Fibroblast of mammary gland (primary cell): ENCODE data around the gene MPP2.
"Not testable (repeated sequence)": the region's sequence is repeated elsewhere in the genome, so short reads cannot be mapped to it uniquely, and the experiment has no call there.

Source experiments
- DNase-seq: peaks from one replicate; pipeline ENCODE4 v3.0.0-alpha.2; 2010; ENCODE audit warnings: low read depth
- H3K4me3 ChIP-seq: 2 replicates; pipeline ENCODE4 v1.5.1; 2011; ENCODE audit warnings: low read depth, mild to moderate bottlenecking, low read length, moderate library complexity; ENCODE audit not compliant: control insufficient read depth
- TF ChIP-seq, protein P1 (sequence below): conservative IDR thresholded peaks from 2 replicates; pipeline ENCODE4 v1.5.1; 2011; ENCODE audit warnings: low read depth, low read length, inconsistent platforms; ENCODE audit not compliant: control insufficient read depth, insufficient read depth

The MPP2 gene

DNA sequence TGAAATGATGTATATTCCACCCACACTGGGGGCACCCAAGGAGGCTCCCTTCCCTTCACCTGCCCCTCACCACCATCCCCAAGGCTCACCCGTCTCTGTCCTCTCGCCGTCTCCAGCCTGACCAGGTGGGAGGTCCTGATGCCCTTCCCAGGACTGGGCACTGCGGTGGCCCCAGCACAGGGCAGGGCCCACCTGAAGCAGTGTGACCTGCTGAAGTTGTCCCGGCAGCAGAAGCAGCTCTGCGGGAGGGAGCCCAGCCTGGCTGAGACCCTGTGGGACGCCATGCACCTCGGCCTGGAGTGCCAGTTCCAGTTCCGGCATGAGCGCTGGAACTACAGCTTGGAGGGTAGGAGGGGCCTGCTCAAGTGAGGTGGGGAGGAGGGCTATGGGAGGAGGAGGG is 25.0 kb upstream of the MPP2 start:
- H3K4me3 ChIP-seq: no peak overlapping the region
- no peak for DNase-seq
- TF ChIP-seq, protein P1, sequence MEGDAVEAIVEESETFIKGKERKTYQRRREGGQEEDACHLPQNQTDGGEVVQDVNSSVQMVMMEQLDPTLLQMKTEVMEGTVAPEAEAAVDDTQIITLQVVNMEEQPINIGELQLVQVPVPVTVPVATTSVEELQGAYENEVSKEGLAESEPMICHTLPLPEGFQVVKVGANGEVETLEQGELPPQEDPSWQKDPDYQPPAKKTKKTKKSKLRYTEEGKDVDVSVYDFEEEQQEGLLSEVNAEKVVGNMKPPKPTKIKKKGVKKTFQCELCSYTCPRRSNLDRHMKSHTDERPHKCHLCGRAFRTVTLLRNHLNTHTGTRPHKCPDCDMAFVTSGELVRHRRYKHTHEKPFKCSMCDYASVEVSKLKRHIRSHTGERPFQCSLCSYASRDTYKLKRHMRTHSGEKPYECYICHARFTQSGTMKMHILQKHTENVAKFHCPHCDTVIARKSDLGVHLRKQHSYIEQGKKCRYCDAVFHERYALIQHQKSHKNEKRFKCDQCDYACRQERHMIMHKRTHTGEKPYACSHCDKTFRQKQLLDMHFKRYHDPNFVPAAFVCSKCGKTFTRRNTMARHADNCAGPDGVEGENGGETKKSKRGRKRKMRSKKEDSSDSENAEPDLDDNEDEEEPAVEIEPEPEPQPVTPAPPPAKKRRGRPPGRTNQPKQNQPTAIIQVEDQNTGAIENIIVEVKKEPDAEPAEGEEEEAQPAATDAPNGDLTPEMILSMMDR: no peak

DNA sequence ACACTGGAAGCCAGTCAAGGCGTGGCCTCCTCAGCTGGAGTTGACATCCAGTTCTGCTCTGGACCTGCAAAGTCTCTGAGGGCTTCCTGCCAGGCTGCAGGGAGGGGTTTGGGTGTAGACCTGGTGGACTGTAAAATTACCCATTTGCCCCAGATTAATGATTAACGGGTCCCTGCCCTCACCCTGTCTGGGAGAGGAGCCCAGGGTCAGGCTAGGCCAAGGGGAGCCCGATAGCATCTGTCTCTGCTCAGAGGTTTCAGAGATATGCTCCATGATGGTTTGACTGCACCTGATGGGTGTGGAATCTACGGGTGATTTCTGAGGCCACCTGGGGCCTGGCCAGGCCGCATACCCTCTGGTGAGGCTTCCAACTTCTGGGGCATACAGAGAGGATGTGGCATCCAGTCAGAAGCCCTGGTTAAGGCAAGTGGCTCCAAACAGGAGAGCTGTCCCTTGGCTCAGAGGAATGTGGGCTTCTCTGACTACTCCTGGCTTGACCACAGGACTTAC is 23.8 kb upstream of the MPP2 start:
- TF ChIP-seq, protein P1: no peak
- DNase-seq: no peak
- no peak overlapping the region for H3K4me3 ChIP-seq

DNA sequence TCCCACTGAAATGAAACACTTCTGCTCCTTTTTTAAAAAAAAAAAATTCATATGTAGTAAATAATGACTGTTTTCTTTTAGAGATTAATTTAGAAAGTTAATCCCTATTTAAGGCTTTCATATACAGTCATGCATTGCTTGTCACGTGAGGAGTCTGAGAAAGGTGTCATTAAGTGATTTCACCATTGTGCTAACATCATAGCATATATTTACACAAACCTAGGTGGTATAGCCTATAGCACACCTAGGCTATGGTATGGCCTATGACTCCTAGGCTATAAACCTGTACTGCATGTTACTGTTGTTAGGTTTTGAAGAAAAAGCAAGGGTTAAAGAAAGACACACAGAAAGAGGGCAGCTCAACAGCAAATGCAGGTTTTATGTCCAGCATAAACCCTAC is 21.3 kb upstream of the MPP2 start:
- TF ChIP-seq, protein P1: no peak
- H3K4me3 ChIP-seq: no peak overlapping the region
- no peak for DNase-seq

DNA sequence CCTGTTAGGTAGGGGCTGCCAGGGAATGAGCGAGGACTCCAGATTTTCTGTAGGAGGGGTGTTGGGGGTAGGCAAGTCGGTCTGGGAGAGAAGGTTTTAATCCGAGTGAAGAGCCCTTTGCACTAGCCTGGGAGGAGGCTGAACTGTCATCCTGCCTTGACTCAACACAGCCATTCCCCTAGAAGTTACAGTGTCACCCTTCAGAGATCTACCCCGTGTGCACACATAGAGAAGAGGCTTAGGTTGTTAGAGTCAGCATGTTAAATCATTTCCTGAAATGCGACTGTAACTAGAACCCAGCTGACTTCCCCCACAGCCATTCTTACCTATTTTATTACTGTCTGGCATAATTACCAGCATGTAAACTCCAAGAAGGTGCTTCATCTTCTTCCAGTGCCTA is 20.6 kb upstream of the MPP2 start:
- not testable (repeated sequence) for DNase-seq, H3K4me3 ChIP-seq

DNA sequence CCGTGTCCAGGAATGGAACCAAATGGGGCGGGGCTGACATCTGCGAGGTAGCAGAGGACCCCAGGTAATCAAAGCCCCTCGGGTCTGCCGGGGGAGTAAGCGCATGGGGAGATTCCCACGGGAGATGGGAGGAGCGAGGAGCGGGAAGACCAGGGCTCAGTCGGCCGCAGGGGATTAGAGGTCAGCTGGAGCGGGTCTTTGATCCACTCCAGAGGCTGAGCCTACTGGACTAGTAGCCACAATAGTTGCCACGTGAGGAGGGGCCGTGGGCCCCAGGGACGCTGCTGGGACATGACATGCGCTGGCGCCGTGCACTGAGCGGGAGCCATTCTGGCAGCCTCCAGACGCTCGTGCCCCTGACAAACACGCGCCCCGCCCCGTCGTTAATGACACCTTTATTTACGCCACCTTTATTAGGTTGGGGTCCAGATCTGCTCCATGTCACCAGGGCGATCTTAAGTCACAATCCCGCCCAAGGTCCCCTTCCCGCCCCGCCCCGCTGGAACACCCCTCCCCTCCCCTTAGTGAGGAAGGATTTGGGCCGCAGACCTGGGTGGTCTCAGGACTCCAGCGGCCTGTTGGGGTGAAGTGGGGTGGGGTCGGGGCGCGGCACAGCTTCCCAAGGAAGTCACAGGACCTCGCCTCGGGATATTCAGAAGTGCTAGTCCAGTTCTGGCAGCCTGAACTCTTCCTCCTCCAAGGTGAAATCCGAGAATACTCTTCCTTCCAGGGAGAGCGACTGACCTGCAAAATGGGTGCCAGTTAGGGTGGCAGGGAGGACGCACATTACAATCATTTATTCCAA is 19.9 kb upstream of the MPP2 start:
- H3K4me3 ChIP-seq: no peak overlapping the region

DNA sequence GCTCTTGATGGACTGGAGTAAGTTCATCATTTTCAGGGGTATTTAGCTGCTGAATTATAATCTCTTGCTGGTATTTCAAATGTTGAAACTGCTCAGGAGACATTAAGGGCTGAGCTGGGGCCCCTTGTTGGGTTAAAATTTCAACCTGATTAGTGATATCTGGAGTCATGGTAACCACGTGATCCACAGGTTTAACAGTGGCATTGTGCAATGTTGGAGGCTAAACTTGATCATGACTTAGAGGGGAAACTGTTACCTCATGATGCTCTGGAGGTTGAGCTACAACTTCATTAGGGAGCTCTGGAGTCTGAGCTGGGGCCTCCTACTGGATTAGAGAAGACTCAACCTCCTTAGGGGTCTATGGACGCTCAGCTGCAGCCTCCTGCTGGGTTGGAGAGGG is 17.2 kb upstream of the MPP2 start:
- TF ChIP-seq, protein P1: no peak
- DNase-seq: no peak
- H3K4me3 ChIP-seq: no peak overlapping the region

More for the DNA sequence above, 19.9 kb upstream of the MPP2 start:
- TF ChIP-seq, protein P1: no peak
- no peak for DNase-seq

DNA sequence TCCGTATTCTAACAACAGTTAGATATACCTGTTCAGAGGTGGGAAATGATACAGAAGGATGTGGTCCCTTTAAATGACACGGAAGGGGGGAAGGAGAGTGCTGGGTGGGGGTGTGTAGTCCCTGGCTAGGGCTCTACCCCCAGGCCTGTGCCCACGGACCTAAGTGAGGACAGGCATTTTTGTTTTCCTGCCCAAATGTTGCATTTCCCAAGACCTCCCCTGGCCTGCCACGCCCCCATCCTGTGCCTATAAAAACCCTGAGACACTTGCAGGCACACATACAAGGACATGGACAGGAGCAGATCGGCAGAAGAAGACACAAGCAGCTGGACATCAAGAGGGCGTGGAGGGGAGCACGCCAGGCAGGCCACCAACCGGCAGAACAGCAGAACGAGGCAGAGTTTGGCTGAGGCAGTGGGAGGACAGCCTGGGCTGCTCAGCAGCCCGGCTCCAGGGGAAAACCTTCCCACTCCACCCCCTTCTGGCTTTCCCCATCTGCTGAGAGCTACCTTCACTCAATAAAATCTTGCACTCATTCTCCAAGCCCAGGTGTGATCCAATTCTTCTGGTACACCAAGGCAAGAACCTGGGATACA is 13.3 kb upstream of the MPP2 start:
- no peak for DNase-seq
- TF ChIP-seq, protein P1: no peak
- no peak overlapping the region for H3K4me3 ChIP-seq
